H1 (cell line): ENCODE measurements around the gene GRHL3. TPM values are rescaled to one million over a fixed set of nuclear protein-coding genes. Genes with fewer than 3 reads are reported as not detected.

Source experiments
- CTCF ChIA-PET: fragments of 300-600 bp; sonication (Branson Sonifier 250); formaldehyde crosslinking; loops from one replicate; lab custom pipeline; 2021; ENCODE audit not compliant: partially characterized antibody; lab: Charles Lee
- POLR2A ChIA-PET: fragments of 300-600 bp; sonication (Branson Sonifier 250); formaldehyde crosslinking; loops from one replicate; lab custom pipeline; 2021; ENCODE audit warnings: inconsistent platforms; ENCODE audit not compliant: partially characterized antibody; lab: Charles Lee
- DNase-seq, 2 experiments: peaks; one replicate each; pipeline versions ENCODE4 v3.0.0 to v3.0.0-alpha.2; 2010 to 2022; ENCODE audit warnings: low spot score in 2 of 2, low read depth in 1 of 2, mixed read lengths in 1 of 2
- FAIRE-seq: peaks from 2 replicates; lab custom pipeline; 2011; peaks lifted over from hg19 to GRCh38; lab: Jason Lieb, UNC
- H2AFZ ChIP-seq: 2 replicates; pipeline ENCODE4 v1.8.1; 2012; ENCODE audit warnings: low read length, inconsistent platforms
- H2AK5ac ChIP-seq: 2 replicates; pipeline ENCODE4 v1.6.1; 2013; ENCODE audit warnings: low read depth, low read length
- H2BK120ac ChIP-seq: replicated peaks from 2 replicates; pipeline ENCODE3; 2013; ENCODE audit warnings: low read depth, low read length, inconsistent platforms
- H2BK12ac ChIP-seq: 2 replicates; pipeline ENCODE4 v1.6.1; 2013; ENCODE audit warnings: low read depth, low read length
- H2BK15ac ChIP-seq: 2 replicates; pipeline ENCODE4 v1.6.1; 2013; ENCODE audit warnings: low read length
- H2BK20ac ChIP-seq: 2 replicates; pipeline ENCODE4 v1.6.1; 2013; ENCODE audit warnings: low read length
- H2BK5ac ChIP-seq: 2 replicates; pipeline ENCODE4 v1.6.1; 2013; ENCODE audit warnings: low read depth, low read length
- H3K14ac ChIP-seq: 2 replicates; pipeline ENCODE4 v1.6.1; 2013; ENCODE audit warnings: inconsistent platforms; ENCODE audit not compliant: insufficient read length
- H3K18ac ChIP-seq: 2 replicates; pipeline ENCODE4 v1.6.1; 2013; ENCODE audit warnings: low read length; ENCODE audit errors: extremely low read depth
- H3K23ac ChIP-seq: 2 replicates; pipeline ENCODE4 v1.6.1; 2013; ENCODE audit warnings: inconsistent platforms; ENCODE audit not compliant: insufficient read length
- H3K23me2 ChIP-seq: 2 replicates; pipeline ENCODE4 v1.6.1; 2013; ENCODE audit warnings: low read depth, low read length
- H3K27ac ChIP-seq: 2 replicates; pipeline ENCODE4 v1.6.1; 2011; ENCODE audit warnings: low read depth, low read length, inconsistent platforms
- H3K27me3 ChIP-seq, 4 experiments: replicated peaks in 1 of 4; 1 replicate in 1 of 4; 2 replicates in 3 of 4; pipeline versions ENCODE4 v1.6.1 to v1.8.1; 2011 to 2013; ENCODE audit warnings: low read length in 3 of 4, mild to moderate bottlenecking in 3 of 4, inconsistent platforms in 2 of 4, mixed read lengths in 2 of 4, moderate library complexity in 1 of 4; ENCODE audit not compliant: control insufficient read depth in 3 of 4, insufficient read depth in 3 of 4; ENCODE audit errors: extremely low read depth in 1 of 4
- H3K36me3 ChIP-seq, 4 experiments: 2 replicates each; pipeline versions ENCODE4 v1.6.1 to v1.8.1; 2011 to 2013; ENCODE audit warnings: mild to moderate bottlenecking in 4 of 4, low read length in 3 of 4, moderate library complexity in 2 of 4, control low read depth in 1 of 4, inconsistent platforms in 1 of 4; ENCODE audit not compliant: insufficient read depth in 4 of 4, control insufficient read depth in 2 of 4
- H3K4ac ChIP-seq: replicated peaks from 2 replicates; pipeline ENCODE3; 2013; ENCODE audit warnings: low read length, low read depth, mixed read lengths, inconsistent platforms; ENCODE audit not compliant: insufficient read length
- H3K4me1 ChIP-seq, 4 experiments: replicated peaks in 1 of 4; 1 replicate in 1 of 4; 2 replicates in 3 of 4; pipeline versions ENCODE4 v1.6.1 to v1.8.1; 2011 to 2013; ENCODE audit warnings: low read length in 3 of 4, inconsistent platforms in 2 of 4, mixed read lengths in 1 of 4; ENCODE audit not compliant: insufficient read depth in 4 of 4, control insufficient read depth in 3 of 4
- H3K4me2 ChIP-seq, 2 experiments: 2 replicates each; pipeline versions ENCODE4 v1.6.1 to v1.8.1; 2011 to 2013; ENCODE audit warnings: low read depth in 2 of 2, low read length in 2 of 2, control low read depth in 1 of 2, inconsistent platforms in 1 of 2, mild to moderate bottlenecking in 1 of 2; ENCODE audit not compliant: insufficient read depth in 1 of 2
- H3K4me3 ChIP-seq, 4 experiments: fragments of 200-600, 300-600 bp in 1 of 4; sonication (generic), shearing (Covaris generic), sonication (Bioruptor Twin) in 1 of 4; 2 replicates each; pipeline versions ENCODE4 v1.5.1 to v1.8.1; 2011 to 2016; ENCODE audit warnings: low read length in 4 of 4, low read depth in 3 of 4, control low read depth in 2 of 4, inconsistent platforms in 2 of 4, mild to moderate bottlenecking in 2 of 4, mixed read lengths in 1 of 4, moderate library complexity in 1 of 4; ENCODE audit not compliant: insufficient read depth in 2 of 4; ENCODE audit errors: extremely low read depth in 1 of 4
- H3K56ac ChIP-seq: replicated peaks from 2 replicates; pipeline ENCODE3; 2013; ENCODE audit warnings: low read depth, mild to moderate bottlenecking, mixed read lengths, low read length, inconsistent platforms; ENCODE audit not compliant: insufficient read length
- H3K79me1 ChIP-seq: 2 replicates; pipeline ENCODE4 v1.6.1; 2013; ENCODE audit warnings: low read depth, low read length, control low read depth
- H3K79me2 ChIP-seq, 2 experiments: 2 replicates each; pipeline versions ENCODE4 v1.6.1 to v1.8.1; 2012 to 2013; ENCODE audit warnings: low read length in 2 of 2, mild to moderate bottlenecking in 2 of 2, inconsistent platforms in 1 of 2; ENCODE audit not compliant: insufficient read depth in 2 of 2, control insufficient read depth in 1 of 2
- H3K9ac ChIP-seq, 4 experiments: replicated peaks in 1 of 4; 1 replicate in 1 of 4; 2 replicates in 3 of 4; pipeline versions ENCODE4 v1.6.1 to v1.8.1; 2011 to 2013; ENCODE audit warnings: low read depth in 3 of 4, low read length in 3 of 4, control low read depth in 2 of 4, mild to moderate bottlenecking in 2 of 4, moderate library complexity in 2 of 4, inconsistent platforms in 1 of 4; ENCODE audit errors: extremely low read depth in 1 of 4
- H3K9me3 ChIP-seq, 2 experiments: 2 replicates each; pipeline versions ENCODE4 v1.6.1 to v1.8.1; 2012 to 2013; ENCODE audit warnings: mild to moderate bottlenecking in 2 of 2, moderate library complexity in 2 of 2, control low read depth in 1 of 2, inconsistent platforms in 1 of 2, low read depth in 1 of 2, low read length in 1 of 2, mixed read lengths in 1 of 2; ENCODE audit not compliant: insufficient read depth in 2 of 2
- H4K20me1 ChIP-seq, 2 experiments: replicated peaks in 1 of 2; 2 replicates each; pipeline versions ENCODE3 to v1.8.1; 2011 to 2013; ENCODE audit warnings: inconsistent platforms in 2 of 2, low read length in 2 of 2, mild to moderate bottlenecking in 1 of 2; ENCODE audit not compliant: insufficient read depth in 2 of 2, control insufficient read depth in 1 of 2
- H4K5ac ChIP-seq: 2 replicates; pipeline ENCODE4 v1.6.1; 2013; ENCODE audit warnings: low read length, low read depth, mixed read lengths, inconsistent platforms; ENCODE audit not compliant: insufficient read length
- H4K8ac ChIP-seq: 2 replicates; pipeline ENCODE4 v1.8.0; 2013; ENCODE audit warnings: mild to moderate bottlenecking, moderate library complexity, low read length, inconsistent platforms; ENCODE audit not compliant: insufficient read depth; ENCODE audit errors: extremely low read depth
- H4K91ac ChIP-seq: replicated peaks from 2 replicates; pipeline ENCODE3; 2013; ENCODE audit warnings: low read length, mixed read lengths, inconsistent platforms; ENCODE audit not compliant: insufficient read length
- BACH1 ChIP-seq: IDR thresholded peaks from 2 replicates; pipeline ENCODE4 v1.6.1; 2012; ENCODE audit warnings: low read length, improper control_type of control experiment
- CBX5 ChIP-seq: fragments of 300-800, 300-1000 bp; sonication (generic); IDR thresholded peaks from 2 replicates; pipeline ENCODE4 v1.7.1; 2016; ENCODE audit warnings: antibody characterized with exemption, low read length, low read depth
- CHD2 ChIP-seq: IDR thresholded peaks from 2 replicates; pipeline ENCODE4 v1.6.1; 2012; ENCODE audit warnings: low read length, improper control_type of control experiment
- CREB1 ChIP-seq: IDR thresholded peaks from 2 replicates; pipeline ENCODE4 v1.6.1; 2012; ENCODE audit warnings: inconsistent platforms
- CTBP2 ChIP-seq: IDR thresholded peaks from 2 replicates; pipeline ENCODE4 v1.7.0; 2011; ENCODE audit warnings: borderline replicate concordance, mild to moderate bottlenecking, moderate library complexity, mixed read lengths, low read length; ENCODE audit not compliant: insufficient read depth, insufficient read length
- GTF2F1 ChIP-seq: IDR thresholded peaks from 2 replicates; pipeline ENCODE4 v1.6.1; 2012; ENCODE audit warnings: low read depth, low read length, improper control_type of control experiment, borderline replicate concordance
- RAD21 ChIP-seq, 2 experiments: IDR thresholded peaks in 1 of 2; conservative IDR thresholded peaks in 1 of 2; 2 replicates each; pipeline ENCODE4 v1.6.1; 2011; ENCODE audit warnings: low read depth in 2 of 2, low read length in 2 of 2, improper control_type of control experiment in 1 of 2, inconsistent platforms in 1 of 2, mild to moderate bottlenecking in 1 of 2, moderate library complexity in 1 of 2
- RBBP5 ChIP-seq: IDR thresholded peaks from 2 replicates; pipeline ENCODE4 v1.7.1; 2012; ENCODE audit warnings: low read depth, mild to moderate bottlenecking, inconsistent platforms, low read length, moderate library complexity, borderline replicate concordance
- SRF ChIP-seq: IDR thresholded peaks from 2 replicates; pipeline ENCODE4 v1.6.1; 2011; ENCODE audit warnings: mild to moderate bottlenecking, low read depth, low read length, moderate library complexity
- TAF1 ChIP-seq: IDR thresholded peaks from 2 replicates; pipeline ENCODE4 v1.6.1; 2011; ENCODE audit warnings: mild to moderate bottlenecking, low read depth, low read length
- TCF12 ChIP-seq: IDR thresholded peaks from 2 replicates; pipeline ENCODE4 v1.6.1; 2011; ENCODE audit warnings: low read depth, mild to moderate bottlenecking, low read length
- TEAD4 ChIP-seq: IDR thresholded peaks from 2 replicates; pipeline ENCODE4 v1.6.1; 2012; ENCODE audit warnings: low read depth, low read length, inconsistent platforms, mixed read lengths
- YY1 ChIP-seq: IDR thresholded peaks from 2 replicates; pipeline ENCODE4 v1.6.1; 2011; ENCODE audit warnings: low read depth, mild to moderate bottlenecking, low read length
- WGBS, 2 experiments: shearing (Covaris generic) in 1 of 2; methylation state at CpG; one replicate each; pipeline versions ENCODE4 v1.1.6 to v1.1.7; 2013 to 2015; ENCODE audit warnings: low lambda C conversion rate in 2 of 2, mixed read lengths in 2 of 2, inconsistent platforms in 1 of 2, low coverage in 1 of 2, missing lambda C conversion rate in 1 of 2; ENCODE audit not compliant: insufficient replicate concordance in 2 of 2, insufficient coverage in 1 of 2, insufficient read length in 1 of 2; ENCODE audit errors: extremely low coverage in 1 of 2, missing lambda C conversion rate in 1 of 2; 5-methylcytosine and 5-hydroxymethylcytosine counted together
- polyA plus RNA-seq, 7 experiments: library from polyadenylated mRNA; depleted of rRNA in 3 of 7; stranded (reverse) in 5 of 7; unstranded in 2 of 7; fragments of >200 nt in 5 of 7; fragments of 200-250 nt in 2 of 7; gene quantifications; 1 replicate in 5 of 7; 2 replicates in 1 of 7; 4 replicates in 1 of 7; pipeline versions ENCODE4 v1.2.1 to v1.2.3, GENCODE V29; 2011 to 2013; ENCODE audit warnings: missing spikeins in 2 of 7, mixed read lengths in 2 of 7
- total RNA-seq: library from RNA; stranded (reverse); fragmentation: NEBNext Ultra II Directional; extraction: Animal tissue kit (Norgen Biotek cat#: 25700); gene quantifications from 2 replicates; pipeline ENCODE4 v1.2.1, GENCODE V29; 2021

The GRHL3 gene
- total and polyA plus RNA-seq, 2 of the 8 experiments (the other 6 are each of a cell fraction or from before 2014, with no cell fraction given) = 0.80 to 1.8 TPM

DNA sequence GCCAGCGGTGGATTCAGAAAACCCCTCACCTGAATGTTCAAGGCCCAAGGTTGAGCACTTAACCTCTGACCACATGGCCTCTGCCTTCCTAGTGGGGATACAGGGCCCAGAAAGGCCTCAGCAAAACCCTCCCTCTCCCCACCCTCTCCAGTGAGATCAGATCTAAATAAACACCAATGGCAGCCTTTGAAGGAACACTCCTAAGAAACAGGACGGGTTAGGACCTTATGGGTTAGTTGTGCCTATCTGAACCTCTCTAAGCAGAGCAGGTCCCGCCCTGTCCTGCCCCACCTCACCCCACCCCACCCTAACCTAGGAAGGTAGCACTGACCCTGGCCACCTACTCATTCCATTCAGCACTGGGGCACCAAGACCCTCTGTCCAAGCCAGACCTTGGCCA lies 7.9 kb upstream of the GRHL3 start:
- Histone ChIP-seq H2BK20ac (peak overlapping the region; percentile 40; the same call in 1 of the 2 replicates), H4K91ac (peak overlapping the region; percentile 14), H2BK120ac (no peak overlapping the region), H3K23ac (no peak overlapping the region), H2AK5ac (no peak overlapping the region), H4K20me1 (no peaks in the 10 kb centered on the region), H3K4me2 (no peak overlapping the region), H3K9ac (no peak overlapping the region; a peak in 1 of 7 replicates), H2AFZ (no peak overlapping the region), H2BK12ac (peak overlapping the region; percentile 69; the same call in 1 of the 2 replicates), H3K56ac (no peak overlapping the region), H3K4ac (peak overlapping the region; percentile 16), H4K8ac (no peak overlapping the region), H3K4me1 (peaks cover 5 to 29% (median 22%) of the 10 kb centered on the region in 4 experiments; a peak in 6 of 7 replicates), H4K5ac (no peak overlapping the region), H3K14ac (no peak overlapping the region), H3K79me2 (no peaks in the 10 kb centered on the region), H3K79me1 (no peaks in the 10 kb centered on the region), H3K27ac (no peak overlapping the region), H2BK15ac (no peak overlapping the region), H3K18ac (no peak overlapping the region; the same call in 1 of the 2 replicates), H3K9me3 (no peaks in the 10 kb centered on the region), H3K27me3 (no peaks in the 10 kb centered on the region), H3K36me3 (no peaks in the 10 kb centered on the region), H2BK5ac (no peak overlapping the region), H3K23me2 (no peaks in the 10 kb centered on the region), H3K4me3 (no peak overlapping the region)
- WGBS, 2 experiments = 85% methylated on average over 3 of the region's 3 CpGs; no CpG with 5 or more reads in 1 of the 2 experiments
- DNase-seq = no peak
- TF ChIP-seq SRF (no peak), CTBP2 (no peak), GTF2F1 (no peak), CREB1 (no peak), CHD2 (no peak), TEAD4 (no peak), RAD21 (IDR thresholded peaks at IDR 0.05 in 1 of 2, conservative IDR thresholded peaks at IDR 0.05 in 1 of 2; ENCODE audit: low read depth in 2 of 2, low read length in 2 of 2) (no peak), TAF1 (no peak), BACH1 (no peak), CBX5 (no peak), RBBP5 (no peak), TCF12 (no peak), YY1 (no peak)
- no peak for FAIRE-seq
- CTCF ChIA-PET = interaction anchor here (0.6 to 4.4 kb wide), 4 partner anchors 14 to 111 kb away, joined by 4 to 43 read pairs (median 28); no protein-coding TSS in a partner anchor
- POLR2A ChIA-PET = no interaction called here
